Activated effector memory CD4-positive, alpha-beta T cell treated with Interleukin-2 at 50 U/mL for 16 hours (primary cell): ENCODE measurements around the gene MYCBP2.
"Not testable (repeated sequence)": the region's sequence is repeated elsewhere in the genome, so short reads cannot be mapped to it uniquely, and the experiment has no call there.

Source experiments
- DNase-seq: peaks from one replicate; pipeline ENCODE4 v3.0.0-alpha.2; 2020

MYCBP2 gene

DNA sequence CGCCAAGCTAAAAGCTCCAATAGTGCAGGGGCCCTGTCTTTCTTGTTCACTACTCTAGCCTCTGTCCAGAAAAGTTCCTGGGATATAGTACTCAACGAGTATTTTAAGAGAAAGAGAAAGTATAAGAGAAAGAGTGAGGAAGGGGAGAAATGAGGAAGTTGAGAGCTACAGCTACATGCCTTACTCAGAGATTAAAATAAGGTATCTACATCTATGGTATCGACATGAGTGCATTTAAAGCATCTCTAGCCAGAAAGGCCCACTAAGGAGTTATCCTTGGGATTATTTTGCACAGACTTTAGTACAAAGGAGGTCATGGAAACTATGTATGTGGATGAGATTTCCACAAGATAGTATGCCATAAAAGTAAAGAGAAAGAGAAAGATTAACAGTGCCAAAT lies 28.5 kb downstream of the MYCBP2 start:
- no peak for DNase-seq

GRCh38 chr13:77291774-77292173 lies 35.1 kb downstream of the MYCBP2 start:
- DNase-seq = no peak

GRCh38 chr13:77290342-77290741 lies 36.6 kb downstream of the MYCBP2 start:
- DNase-seq = no peak

- no peak for DNase-seq
These were observed 37.0 kb downstream of the MYCBP2 start for GRCh38 chr13:77289851-77290250.

GRCh38 chr13:77285632-77286031 lies 41.3 kb downstream of the MYCBP2 start:
- DNase-seq = not testable (repeated sequence)

DNA sequence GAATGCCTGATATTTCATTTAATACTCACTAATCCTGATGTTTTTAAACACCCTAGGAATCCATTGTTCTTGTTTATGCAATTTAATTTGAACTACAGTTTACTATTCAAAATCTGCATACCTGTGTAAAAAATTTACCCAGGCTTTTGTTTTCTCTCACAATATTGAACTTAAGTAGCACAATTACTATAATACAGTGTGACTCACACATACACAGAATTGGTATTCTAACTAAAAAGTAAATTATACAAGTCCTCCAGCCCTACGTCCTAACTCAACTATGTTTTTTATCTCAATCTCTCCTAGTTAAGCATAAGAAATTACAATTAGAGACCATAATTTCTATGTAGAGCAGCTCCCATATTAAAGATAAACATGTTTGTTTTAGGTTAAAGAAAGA lies 41.8 kb downstream of the MYCBP2 start:
- DNase-seq = no peak

- no peak for DNase-seq
These were observed 52.8 kb downstream of the MYCBP2 start for GRCh38 chr13:77274126-77274525.

GRCh38 chr13:77269141-77269540 lies 57.8 kb downstream of the MYCBP2 start:
- no peak for DNase-seq

DNA sequence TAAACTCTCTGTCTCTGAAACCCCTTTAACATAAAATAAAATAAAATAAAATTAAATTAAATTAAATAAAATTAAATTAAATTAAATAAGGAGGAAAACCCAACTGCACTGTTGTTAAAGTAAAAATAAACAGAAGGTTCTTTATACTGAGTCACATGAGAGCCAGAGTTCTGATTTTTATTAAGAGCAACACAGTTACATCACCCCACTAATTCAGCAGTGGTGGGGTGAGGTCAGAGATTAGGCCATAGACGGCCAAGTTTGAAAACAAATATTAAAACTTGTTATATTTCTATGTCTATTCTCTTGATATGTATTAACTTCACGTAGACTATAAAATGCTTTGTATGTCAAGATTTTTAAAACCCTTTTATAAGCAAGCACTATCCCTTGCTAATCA lies 59.5 kb downstream of the MYCBP2 start:
- DNase-seq = no peak

DNA sequence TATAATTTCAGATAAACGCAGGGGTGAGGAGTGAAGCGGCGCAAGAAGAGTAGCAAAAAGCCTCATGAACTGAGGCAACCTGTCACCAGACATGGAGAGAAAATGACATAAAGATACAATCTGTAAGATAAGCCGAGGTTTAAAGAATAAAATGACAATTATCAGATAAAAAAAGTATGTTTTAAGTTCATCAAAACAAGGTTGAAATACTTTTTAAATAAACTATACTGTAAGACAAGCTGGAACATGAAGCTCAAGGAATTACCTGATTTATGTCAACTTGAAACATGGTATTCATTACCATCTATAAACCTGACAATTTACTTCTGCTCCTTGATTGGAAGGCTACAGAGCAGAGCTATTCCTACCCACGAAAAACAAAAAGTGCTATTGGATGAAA lies 61.6 kb downstream of the MYCBP2 start:
- DNase-seq = no peak

DNA sequence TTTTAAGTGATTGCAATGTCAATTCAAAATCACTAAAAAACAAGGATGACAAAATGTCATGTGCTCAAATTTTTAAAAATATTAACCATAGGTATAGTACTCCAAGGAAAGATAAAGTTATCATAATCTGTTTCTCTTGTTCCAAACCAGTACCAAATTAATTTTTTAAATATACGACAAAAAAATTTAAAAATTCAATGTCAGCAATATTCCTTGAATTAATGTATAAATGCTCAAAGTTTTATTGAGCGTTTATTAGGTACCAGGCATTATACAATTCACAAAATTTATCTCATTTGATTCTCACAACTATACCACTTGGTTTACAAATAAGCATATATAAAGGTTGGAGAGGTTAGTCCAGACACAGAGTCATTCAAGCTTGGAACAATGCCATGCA lies 64.7 kb downstream of the MYCBP2 start:
- no peak for DNase-seq

GRCh38 chr13:77250975-77251374 lies 75.9 kb downstream of the MYCBP2 start:
- no peak for DNase-seq

- not testable (repeated sequence) for DNase-seq
These were observed 81.7 kb downstream of the MYCBP2 start for GRCh38 chr13:77245224-77245623.

- DNase-seq = no peak
These were observed 87.6 kb downstream of the MYCBP2 start for GRCh38 chr13:77239312-77239711.

- no peak for DNase-seq
These were observed 91.4 kb downstream of the MYCBP2 start for GRCh38 chr13:77235456-77236022.

- DNase-seq = no peak
These were observed 93.7 kb downstream of the MYCBP2 start for GRCh38 chr13:77233159-77233558.

- DNase-seq = no peak
These were observed 96.3 kb downstream of the MYCBP2 start for GRCh38 chr13:77230560-77230959.

- no peak for DNase-seq
These were observed 100.9 kb downstream of the MYCBP2 start for GRCh38 chr13:77225946-77226345.

DNA sequence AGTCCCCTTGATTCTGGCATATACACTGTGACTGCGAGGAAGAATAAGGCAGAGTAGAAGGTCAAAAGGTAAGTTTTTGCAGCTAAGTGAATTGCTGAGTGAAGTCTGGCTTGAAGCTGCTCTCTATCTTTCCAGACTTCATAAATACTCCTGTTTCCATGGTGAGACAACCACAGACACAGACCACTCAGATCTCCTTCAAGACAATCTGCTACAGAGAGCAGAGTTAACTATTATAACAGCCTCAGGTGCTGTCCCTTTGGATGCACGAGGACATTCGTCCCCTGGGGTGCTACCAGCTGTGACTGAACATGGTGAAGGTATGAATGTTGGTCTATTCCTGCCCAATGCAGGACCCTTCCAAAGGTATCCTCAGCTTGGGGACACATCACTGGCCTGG lies 104.0 kb downstream of the MYCBP2 start:
- no peak for DNase-seq

- no peak for DNase-seq
These were observed 104.7 kb downstream of the MYCBP2 start for GRCh38 chr13:77222000-77222690.

DNA sequence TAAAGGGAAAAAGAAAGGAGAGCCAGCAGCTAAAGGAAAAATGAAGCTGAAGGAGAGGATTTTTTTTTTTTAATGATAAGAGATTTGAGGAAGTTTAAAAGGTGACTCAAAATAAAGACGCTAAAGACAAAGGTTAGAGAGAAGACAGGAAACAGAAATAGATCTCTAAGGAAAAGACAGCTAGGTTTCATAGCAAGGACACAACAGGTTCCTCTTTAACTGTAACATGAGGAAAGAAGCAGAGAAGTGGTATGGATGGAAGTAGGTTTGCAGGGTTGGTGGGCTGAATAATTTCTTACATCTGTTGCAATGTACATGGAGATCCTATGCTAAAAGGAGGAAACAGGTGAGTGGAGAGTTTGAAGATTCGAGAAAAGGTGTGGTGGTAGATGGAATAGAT lies 107.5 kb downstream of the MYCBP2 start:
- DNase-seq = no peak

DNA sequence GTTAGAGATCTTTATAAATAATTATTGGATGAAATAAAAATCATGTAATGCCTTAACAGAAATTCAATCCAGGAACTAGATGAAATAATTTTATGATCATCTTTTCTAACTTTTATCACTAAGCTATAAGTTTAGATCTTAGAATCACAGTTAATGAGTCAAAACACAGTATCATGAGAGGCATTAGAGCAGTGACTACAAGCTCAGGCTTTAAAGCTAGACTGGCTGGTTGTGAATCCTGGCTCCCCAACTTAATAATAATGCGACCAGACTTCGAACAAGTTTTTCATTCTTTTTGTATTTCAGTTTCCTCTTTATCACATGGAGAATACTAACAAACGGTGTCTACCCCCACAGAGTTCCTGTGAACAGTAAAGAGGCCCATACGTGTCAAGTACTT lies 108.6 kb downstream of the MYCBP2 start:
- no peak for DNase-seq

DNA sequence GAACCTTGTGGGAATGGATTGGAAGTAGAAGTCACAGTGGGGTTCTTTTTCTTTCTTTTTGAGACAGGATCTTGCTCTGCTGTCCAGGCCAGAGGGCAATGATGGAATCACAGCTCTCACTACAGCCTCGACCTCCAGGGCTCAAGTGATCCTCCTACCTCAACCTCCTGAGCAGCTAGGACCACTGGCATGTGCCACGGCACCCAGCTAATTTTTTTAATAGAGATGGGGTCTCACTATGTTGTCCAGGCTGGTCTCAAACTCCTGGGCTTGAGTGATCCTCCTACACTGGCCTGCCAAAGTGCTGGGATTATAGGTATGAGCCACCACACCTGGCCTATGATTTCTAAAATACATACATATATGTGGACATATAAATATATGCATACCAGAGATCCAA lies 111.4 kb downstream of the MYCBP2 start:
- no peak for DNase-seq

GRCh38 chr13:77213644-77214043 lies 113.2 kb downstream of the MYCBP2 start:
- no peak for DNase-seq

GRCh38 chr13:77207943-77208342 lies 119.0 kb downstream of the MYCBP2 start:
- no peak for DNase-seq
